TTC549 (cell line): ENCODE results near the gene FBXO21.
"Not testable (repeated sequence)": the region's sequence is repeated elsewhere in the genome, so short reads cannot be mapped to it uniquely, and the experiment has no call there.

Experiments used
- FAIRE-seq: peaks from 2 replicates; lab custom pipeline; 2012; peaks lifted over from hg19 to GRCh38; lab: Jason Lieb, UNC

The FBXO21 gene

GRCh38 chr12:117202033-117202432 is 11.8 kb upstream of the FBXO21 start:
- no peak for FAIRE-seq

DNA sequence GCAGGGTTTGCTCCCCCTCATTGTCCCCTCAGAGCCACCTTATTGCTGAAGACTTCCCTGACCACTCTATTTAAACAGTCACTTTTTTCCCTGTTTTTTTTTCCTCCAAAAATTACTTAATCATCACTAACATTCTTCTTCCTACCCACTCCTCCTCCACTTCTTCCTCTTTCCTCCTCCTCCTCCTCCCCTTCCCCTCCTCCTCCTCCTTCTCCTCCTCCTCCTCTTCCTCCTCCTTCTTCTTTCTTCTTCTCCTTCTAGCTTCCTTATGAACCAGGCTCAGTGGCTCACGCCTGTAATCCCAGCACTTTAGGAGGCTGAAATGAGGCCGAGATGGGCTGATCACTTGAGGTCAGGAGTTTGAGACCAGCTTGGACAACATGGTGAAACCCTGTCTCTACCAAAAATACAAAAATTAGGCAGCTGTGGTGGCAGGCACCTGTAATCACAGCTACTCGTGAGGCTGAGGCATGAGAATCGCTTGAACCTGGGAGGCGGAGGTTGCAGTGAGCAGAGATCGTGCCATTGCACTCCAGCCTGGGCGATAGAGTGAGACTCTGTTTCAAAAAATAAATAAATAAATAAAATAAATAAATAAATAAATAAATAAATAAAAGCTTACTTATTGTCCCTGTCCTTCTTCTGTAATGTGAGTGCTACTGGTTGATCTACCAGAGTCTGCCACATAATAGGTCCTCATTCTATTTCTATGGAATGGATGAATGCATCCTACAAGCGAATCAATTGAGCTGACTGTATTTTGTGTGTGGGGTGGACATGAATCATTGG is 9.9 kb upstream of the FBXO21 start:
- not testable (repeated sequence) for FAIRE-seq

- not testable (repeated sequence) for FAIRE-seq
These were observed 6.1 kb upstream of the FBXO21 start for GRCh38 chr12:117196334-117196733.

- not testable (repeated sequence) for FAIRE-seq
These were observed 4.8 kb upstream of the FBXO21 start for GRCh38 chr12:117195027-117195426.

DNA sequence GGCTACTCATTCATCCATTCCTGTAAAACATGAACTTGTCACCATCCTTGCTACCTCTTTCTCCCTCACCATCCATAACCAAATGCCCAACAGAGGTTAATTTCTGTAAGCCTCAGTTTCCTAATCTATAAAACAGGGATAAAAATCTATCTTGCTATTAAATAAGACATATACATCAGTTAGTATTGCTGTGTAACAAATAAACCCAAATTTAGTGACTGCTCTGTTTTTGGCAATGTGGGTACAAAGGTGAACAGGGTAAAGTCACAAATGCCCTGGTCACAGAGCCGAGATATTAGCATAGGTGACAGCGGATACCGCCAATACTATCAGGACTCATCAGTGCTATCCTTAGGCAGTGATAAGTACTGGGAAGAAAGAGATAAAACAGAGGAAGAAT is 3.6 kb upstream of the FBXO21 start:
- no peak for FAIRE-seq

DNA sequence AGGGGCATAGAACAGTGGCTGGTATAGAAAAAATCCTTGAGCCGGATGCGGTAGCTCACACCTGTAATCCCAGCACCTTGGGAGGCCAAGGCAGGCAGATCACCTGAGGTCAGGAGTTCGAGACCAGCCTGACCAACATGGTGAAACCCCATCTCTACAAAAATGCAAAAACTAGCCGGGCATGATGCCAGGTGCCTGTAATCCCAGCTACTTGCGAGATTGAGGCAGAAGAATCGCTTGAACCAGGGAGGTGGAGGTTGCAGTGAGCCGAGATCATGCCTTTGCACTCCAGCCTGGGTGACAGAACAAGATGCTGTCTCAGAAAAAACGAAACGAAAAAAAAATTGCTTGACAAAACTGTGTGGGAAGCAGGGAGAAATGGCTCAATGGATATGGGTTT is 2.3 kb upstream of the FBXO21 start:
- not testable (repeated sequence) for FAIRE-seq

DNA sequence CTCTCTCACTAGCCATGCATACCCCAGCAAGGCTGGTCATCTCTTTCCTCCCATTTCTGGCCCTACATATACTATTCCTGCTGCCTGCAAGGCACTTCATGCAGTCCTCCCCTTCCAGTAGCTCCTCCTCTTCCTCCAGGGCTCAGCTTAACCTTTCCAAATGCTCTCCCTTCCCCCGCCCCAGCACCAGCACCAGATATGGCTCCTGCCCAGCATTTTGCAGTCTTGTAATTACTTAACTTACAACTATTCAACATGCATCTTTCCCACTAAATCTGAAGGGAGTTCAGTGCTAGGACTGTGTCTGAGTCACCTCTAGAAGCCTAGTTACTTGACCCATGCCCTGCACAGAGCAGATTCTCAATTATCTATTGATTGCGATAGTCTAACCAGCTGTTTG is 1.8 kb upstream of the FBXO21 start:
- no peak for FAIRE-seq

DNA sequence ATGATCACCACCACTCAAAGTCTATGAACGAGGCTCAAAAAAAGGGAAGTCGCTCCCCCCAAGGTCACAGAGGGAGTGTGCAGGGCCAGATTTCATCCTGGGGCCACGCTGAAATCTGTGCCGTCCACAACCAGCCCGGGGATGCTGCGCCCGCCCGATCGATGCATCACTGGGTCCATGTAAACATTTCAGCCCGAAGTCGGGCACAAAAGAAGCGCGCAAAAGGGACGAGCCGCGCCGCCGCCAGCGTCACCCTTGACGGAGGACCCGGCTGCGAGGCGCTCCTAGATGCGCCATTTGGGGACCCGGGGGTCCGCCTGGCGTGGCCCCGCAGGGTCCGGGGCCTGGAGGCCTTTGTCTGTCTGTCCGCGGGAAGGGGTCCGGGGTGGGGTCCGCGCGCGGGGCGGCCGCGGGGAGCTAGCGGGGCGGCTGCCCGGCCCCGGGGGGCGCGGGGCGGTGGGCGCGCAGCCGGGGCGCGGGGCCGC is 503 bp downstream of the FBXO21 start:
- no peak for FAIRE-seq

GRCh38 chr12:117188961-117189724 is 1.1 kb downstream of the FBXO21 start:
- no peak for FAIRE-seq

DNA sequence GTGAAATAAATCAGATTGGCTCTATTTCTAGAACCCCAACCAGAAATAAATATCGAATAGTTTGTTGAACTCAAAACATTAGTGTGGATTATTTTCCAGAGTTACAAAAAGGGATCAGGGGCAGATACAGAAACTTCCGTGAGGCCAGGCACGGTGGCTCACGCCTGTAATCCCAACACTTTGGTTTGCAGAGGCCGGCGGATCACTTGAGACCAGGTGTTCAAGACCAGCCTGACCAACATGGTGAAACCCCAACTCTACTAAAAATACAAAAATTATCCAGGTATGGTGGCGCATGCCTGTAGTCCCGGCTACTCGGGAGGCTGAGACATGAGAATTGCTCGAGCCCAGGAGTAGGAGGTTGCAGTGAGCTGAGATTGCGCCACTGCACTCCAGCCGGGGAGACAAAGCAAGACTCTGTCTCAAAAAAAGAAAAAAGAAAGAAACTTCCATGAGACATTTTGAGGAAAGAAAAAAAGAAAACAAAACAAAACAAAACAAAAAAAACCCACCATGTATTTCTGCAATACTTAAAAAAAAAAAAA is 2.1 kb downstream of the FBXO21 start:
- no peak for FAIRE-seq

DNA sequence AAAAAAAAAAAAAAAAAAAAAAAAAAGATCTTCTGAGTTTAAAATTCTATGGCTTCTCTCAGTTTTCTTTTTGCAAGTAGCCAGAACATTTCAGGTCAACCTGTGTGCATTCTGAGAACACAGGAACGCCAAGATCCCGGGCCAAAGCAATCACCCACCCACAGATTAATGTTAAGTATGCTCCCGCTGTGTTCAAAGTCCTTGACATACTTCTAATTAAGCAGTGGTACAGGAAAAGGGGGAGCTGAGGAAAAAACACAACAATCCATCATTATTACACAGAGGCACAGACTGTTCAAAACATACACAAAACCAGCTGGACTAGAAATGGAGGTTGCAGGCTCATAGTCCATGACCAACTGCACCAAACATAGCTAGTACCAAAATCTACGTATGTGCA is 2.8 kb downstream of the FBXO21 start:
- FAIRE-seq: no peak

- no peak for FAIRE-seq
These were observed 7.4 kb downstream of the FBXO21 start for GRCh38 chr12:117182866-117183265.

DNA sequence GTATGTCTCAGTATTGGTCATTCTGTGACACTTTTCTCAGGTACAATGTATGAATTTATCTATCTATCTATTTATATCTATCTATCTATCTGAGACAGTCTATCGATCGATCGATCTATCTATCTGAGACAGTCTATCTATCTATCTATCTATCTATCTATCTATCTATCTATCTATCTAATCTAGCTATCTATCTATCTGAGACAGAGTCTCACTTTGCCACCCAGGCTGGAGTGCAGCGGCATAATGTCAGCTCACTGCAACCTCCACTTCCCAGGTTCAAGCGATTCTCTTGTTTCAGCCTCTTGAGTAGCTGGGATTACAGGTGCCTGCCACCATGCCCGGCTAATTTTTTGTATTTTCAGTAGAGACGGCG is 8.8 kb downstream of the FBXO21 start:
- not testable (repeated sequence) for FAIRE-seq

- no peak for FAIRE-seq
These were observed 9.4 kb downstream of the FBXO21 start for GRCh38 chr12:117180758-117181467.

DNA sequence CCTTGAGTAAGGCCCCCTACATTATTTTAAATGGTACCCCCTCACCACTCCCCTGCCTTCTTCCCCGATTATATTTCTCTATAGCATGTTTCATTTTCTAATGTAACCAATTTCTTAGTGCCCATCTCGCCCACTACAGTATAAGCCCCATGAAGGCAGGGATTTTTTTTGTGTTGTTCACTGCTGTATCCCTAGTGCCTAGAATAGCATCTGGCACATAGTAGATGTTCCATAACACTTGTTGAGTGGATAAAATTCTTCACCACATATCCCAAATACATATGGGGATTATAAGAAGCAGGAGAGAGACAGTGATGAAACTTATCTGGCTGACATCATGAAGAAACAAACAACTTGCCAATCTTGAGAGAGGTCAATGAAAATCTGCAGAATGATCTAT is 11.5 kb downstream of the FBXO21 start:
- FAIRE-seq: no peak

DNA sequence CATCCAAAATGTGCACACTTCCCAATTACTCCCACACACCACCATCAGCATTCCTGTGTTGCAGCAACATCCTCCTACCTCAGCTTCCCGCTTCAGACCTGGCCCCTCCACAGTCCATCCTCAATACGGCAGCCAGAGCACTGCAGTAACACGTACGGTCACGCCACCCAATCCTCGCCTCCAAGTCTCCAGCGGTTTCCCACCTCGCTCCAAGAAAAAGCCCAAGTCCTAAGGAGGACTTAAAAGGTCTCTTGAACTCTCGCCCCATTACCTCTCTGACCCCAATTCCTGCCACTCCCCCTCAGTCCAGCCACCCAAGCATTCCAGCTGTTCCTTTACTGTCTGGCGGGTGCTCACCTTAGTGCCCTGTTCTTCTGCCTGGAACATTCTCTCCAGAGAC is 12.0 kb downstream of the FBXO21 start:
- FAIRE-seq: no peak

- no peak for FAIRE-seq
These were observed 18.1 kb downstream of the FBXO21 start for GRCh38 chr12:117172168-117172567.

GRCh38 chr12:117171499-117172162 is 18.6 kb downstream of the FBXO21 start:
- FAIRE-seq: no peak

DNA sequence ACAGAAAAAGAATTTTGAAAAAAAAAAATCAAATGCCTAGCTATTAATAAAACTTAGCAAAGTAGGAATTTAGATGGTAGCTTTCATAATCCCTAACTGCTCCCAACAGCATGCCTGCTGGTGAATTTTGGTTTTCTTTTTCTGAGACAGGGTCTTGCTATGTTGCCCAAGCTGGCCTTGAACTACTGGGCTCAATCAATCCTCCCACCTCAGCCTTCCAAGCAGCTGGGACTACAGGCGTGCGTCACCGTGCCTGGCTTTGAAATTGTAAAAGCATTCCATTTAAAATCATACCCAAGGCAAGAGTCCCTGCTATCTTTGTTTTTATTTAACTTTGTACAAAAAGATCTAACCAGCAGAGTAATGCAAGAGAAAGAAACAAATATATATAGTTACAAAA is 20.7 kb downstream of the FBXO21 start:
- FAIRE-seq: no peak

GRCh38 chr12:117168976-117169375 is 21.3 kb downstream of the FBXO21 start:
- no peak for FAIRE-seq

DNA sequence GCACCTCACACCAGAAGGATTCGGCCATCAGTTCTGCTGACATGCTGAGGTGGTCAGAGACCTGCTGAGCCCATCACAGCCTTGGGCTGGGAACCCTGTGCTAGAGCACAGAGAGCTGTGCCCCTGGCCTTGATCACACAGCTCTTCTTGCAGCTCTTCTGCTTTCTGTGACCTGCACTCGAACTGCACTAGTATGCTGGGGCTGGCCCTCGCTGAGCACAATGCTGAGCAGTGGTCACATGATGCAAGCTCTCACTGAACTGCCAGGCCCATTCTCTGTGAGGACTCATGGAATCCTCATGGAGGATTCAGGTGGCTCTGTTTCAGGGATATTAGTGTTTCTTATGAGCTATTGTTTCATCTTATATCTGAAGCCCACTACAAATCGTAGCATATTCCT is 22.5 kb downstream of the FBXO21 start:
- FAIRE-seq: no peak

GRCh38 chr12:117166107-117166506 is 24.2 kb downstream of the FBXO21 start:
- no peak for FAIRE-seq
